Stimulated activated CD4-positive, alpha-beta T cell treated with anti-CD3 and anti-CD28 coated beads, Interleukin-1b, Interleukin-23, amount 100 ng/mL, for 24 hours (primary cell): Measurements from ENCODE around the gene TOPBP1.

Experiments
- DNase-seq, 4 experiments: peaks; one replicate each; pipeline ENCODE4 v3.0.0-alpha.2; 2020; ENCODE audit warnings: low read depth in 4 of 4, low spot score in 1 of 4

Gene TOPBP1

GRCh38 chr3:133608388-133608787 is 53.4 kb downstream of the TOPBP1 start:
- DNase-seq: no peak

GRCh38 chr3:133607816-133608215 is 53.9 kb downstream of the TOPBP1 start:
- no peak for DNase-seq

GRCh38 chr3:133606902-133607301 is 54.8 kb downstream of the TOPBP1 start:
- no peak for DNase-seq

- DNase-seq: no peak
Observed at GRCh38 chr3:133606342-133606741, 55.4 kb downstream of the TOPBP1 start.

- DNase-seq: no peak
Observed at GRCh38 chr3:133600572-133601081, 61.1 kb downstream of the TOPBP1 start.

- DNase-seq: no peak
Observed at GRCh38 chr3:133599280-133599679, 62.5 kb downstream of the TOPBP1 start.

GRCh38 chr3:133598405-133598804 is 63.3 kb downstream of the TOPBP1 start:
- DNase-seq: no peak

GRCh38 chr3:133595341-133595740 is 66.4 kb downstream of the TOPBP1 start:
- peak in 1 of 4 experiments; percentile 33 for DNase-seq

- DNase-seq: no peak
Observed at GRCh38 chr3:133593243-133593642, 68.5 kb downstream of the TOPBP1 start.

- DNase-seq: no peak
Observed at GRCh38 chr3:133592843-133593242, 68.9 kb downstream of the TOPBP1 start.

- DNase-seq: no peak
Observed at GRCh38 chr3:133591271-133591742, 70.4 kb downstream of the TOPBP1 start.

GRCh38 chr3:133589503-133589902 is 72.2 kb downstream of the TOPBP1 start:
- no peak for DNase-seq

GRCh38 chr3:133588784-133589465 is 72.8 kb downstream of the TOPBP1 start:
- no peak for DNase-seq

- DNase-seq: no peak
Observed at GRCh38 chr3:133588035-133588434, 73.7 kb downstream of the TOPBP1 start.

- no peak for DNase-seq
Observed at GRCh38 chr3:133583396-133583795, 78.3 kb downstream of the TOPBP1 start.

- DNase-seq: no peak
Observed at GRCh38 chr3:133578548-133579191, 83.1 kb downstream of the TOPBP1 start.

GRCh38 chr3:133576169-133576568 is 85.6 kb downstream of the TOPBP1 start:
- no peak for DNase-seq

- DNase-seq: no peak
Observed at GRCh38 chr3:133575086-133575485, 86.7 kb downstream of the TOPBP1 start.

- DNase-seq: peak; percentile 41 to 61 (median 50)
Observed at GRCh38 chr3:133574260-133574881, 87.4 kb downstream of the TOPBP1 start.

GRCh38 chr3:133573629-133574194 is 88.0 kb downstream of the TOPBP1 start, which contains the start of gene CDV3:
CDV3 (plus strand) TSS chr3:133573686; CDS start chr3:133574045, 359 bp downstream.
- DNase-seq: peak in 1 of 4 experiments; percentile 27

- peak; percentile 96 to 100 (median 100) for DNase-seq
Observed at GRCh38 chr3:133573054-133573628, 88.6 kb downstream of the TOPBP1 start.
